Measurements from ENCODE around the gene IQSEC1. TPM values are rescaled to one million over a fixed set of nuclear protein-coding genes. Genes with fewer than 3 reads are reported as not detected.

IQSEC1 gene
- total and polyA plus RNA-seq, 2 of the 8 experiments (the other 6 are each of a cell fraction or from before 2014, with no cell fraction given): 6.8 to 28.8 TPM

GRCh38 chr3:13051581-13051980 is 21.6 kb downstream of the IQSEC1 start:
- no peaks in the 10 kb centered on the region for H3K9me3 ChIP-seq (ENCODE audit: insufficient read depth in 2 of 2, low read depth in 1 of 2, low read length in 1 of 2)
- H3K27ac ChIP-seq (ENCODE audit: low read depth, low read length): no peak overlapping the region
- WGBS, 2 experiments (ENCODE audit: extremely low coverage in 1 of 2, insufficient coverage in 1 of 2, insufficient read length in 1 of 2, insufficient replicate concordance in 2 of 2, low coverage in 1 of 2, low lambda C conversion rate in 2 of 2, missing lambda C conversion rate in 1 of 2): 80% methylated on average over 6 of the region's 6 CpGs; no CpG with 5 or more reads in 1 of the 2 experiments
- H3K27me3 ChIP-seq (replicated peaks in 1 of 4; ENCODE audit: control insufficient read depth in 3 of 4, extremely low read depth in 1 of 4, insufficient read depth in 3 of 4, low read length in 3 of 4): no peaks in the 10 kb centered on the region
- H2BK20ac ChIP-seq (ENCODE audit: low read length): peak overlapping the region; percentile 34; the same call in 1 of the 2 replicates
- peak overlapping the region; percentile 83 for H4K91ac ChIP-seq (replicated peaks; ENCODE audit: insufficient read length, low read length)
- TF ChIP-seq E2F6 (IDR thresholded peaks at IDR 0.05): no peak
- H3K4me1 ChIP-seq (replicated peaks in 1 of 4; ENCODE audit: control insufficient read depth in 3 of 4, insufficient read depth in 4 of 4, low read length in 3 of 4): peaks cover 0 to 6% (median 2%) of the 10 kb centered on the region in 4 experiments; a peak in 4 of 7 replicates
- H3K36me3 ChIP-seq (ENCODE audit: control insufficient read depth in 2 of 4, insufficient read depth in 4 of 4, low read length in 3 of 4): no peaks in the 10 kb centered on the region
- H4K20me1 ChIP-seq (replicated peaks in 1 of 2; ENCODE audit: control insufficient read depth in 1 of 2, insufficient read depth in 2 of 2, low read length in 2 of 2): no peaks in the 10 kb centered on the region
- H2BK5ac ChIP-seq (ENCODE audit: low read depth, low read length): no peak overlapping the region
- CTCF ChIA-PET (ENCODE audit: partially characterized antibody): interaction anchor here (0.6 to 2.6 kb wide), 4 partner anchors 8 to 41 kb away, joined by 3 to 8 read pairs (median 4); no protein-coding TSS in a partner anchor
- H3K4me2 ChIP-seq (ENCODE audit: insufficient read depth in 1 of 2, low read depth in 2 of 2, low read length in 2 of 2): no peak overlapping the region
- no peak overlapping the region for H3K4me3 ChIP-seq (ENCODE audit: extremely low read depth in 1 of 4, insufficient read depth in 2 of 4, low read depth in 3 of 4, low read length in 4 of 4)
- H2BK15ac ChIP-seq (ENCODE audit: low read length): 0 out of 2 replicates have a peak overlapping the region, but pooled peaks have one; percentile 31
- H3K14ac ChIP-seq (ENCODE audit: insufficient read length): no peak overlapping the region
- FAIRE-seq (no peak), DNase-seq (ENCODE audit: low read depth in 1 of 2, low spot score in 2 of 2) (no peak)
- no peak overlapping the region for H3K9ac ChIP-seq (replicated peaks in 1 of 4; ENCODE audit: extremely low read depth in 1 of 4, low read depth in 3 of 4, low read length in 3 of 4)
- H2BK120ac ChIP-seq (replicated peaks; ENCODE audit: low read depth, low read length): peak overlapping the region; percentile 2
- no peak overlapping the region for H3K56ac ChIP-seq (replicated peaks; ENCODE audit: insufficient read length, low read depth, low read length)
- no peak overlapping the region for H3K23ac ChIP-seq (ENCODE audit: insufficient read length)
- H2AFZ ChIP-seq (ENCODE audit: low read length): no peak overlapping the region
- H3K23me2 ChIP-seq (ENCODE audit: low read depth, low read length): no peaks in the 10 kb centered on the region
- 0 out of 2 replicates have a peak overlapping the region, but pooled peaks have one; percentile 1 for H2BK12ac ChIP-seq (ENCODE audit: low read depth, low read length)
- no peak overlapping the region for H3K18ac ChIP-seq (ENCODE audit: extremely low read depth, low read length)
- peak overlapping the region; percentile 81 for H3K4ac ChIP-seq (replicated peaks; ENCODE audit: insufficient read length, low read depth, low read length)
- H2AK5ac ChIP-seq (ENCODE audit: low read depth, low read length): no peak overlapping the region
- no peak overlapping the region for H4K8ac ChIP-seq (ENCODE audit: extremely low read depth, insufficient read depth, low read length)
- POLR2A ChIA-PET (ENCODE audit: partially characterized antibody): no interaction called here
- no peak overlapping the region for H4K5ac ChIP-seq (ENCODE audit: insufficient read length, low read depth, low read length)
- H3K79me1 ChIP-seq (ENCODE audit: low read depth, low read length): no peaks in the 10 kb centered on the region; the same call in 1 of the 2 replicates
- H3K79me2 ChIP-seq (ENCODE audit: control insufficient read depth in 1 of 2, insufficient read depth in 2 of 2, low read length in 2 of 2): no peaks in the 10 kb centered on the region
